Parathyroid adenoma (tissue), 2 donors: ENCODE results near the gene HMGN1.

ENCODE experiments used
- H2AFZ ChIP-seq: fragments of 300-600 bp; sonication (generic); one replicate; pipeline ENCODE4 v1.7.0; 2017; ENCODE audit warnings: antibody characterized with exemption, mild to moderate bottlenecking
- H3K27ac ChIP-seq: fragments of 300-600 bp; sonication (generic); one replicate; pipeline ENCODE4 v1.7.0; 2017
- H3K27me3 ChIP-seq: fragments of 300-600 bp; sonication (generic); one replicate; pipeline ENCODE4 v1.7.0; 2017; ENCODE audit warnings: low read length; ENCODE audit not compliant: control insufficient read depth, insufficient read depth
- H3K36me3 ChIP-seq: fragments of 300-600 bp; sonication (generic); one replicate; pipeline ENCODE4 v1.7.0; 2017; ENCODE audit warnings: low read length; ENCODE audit not compliant: control insufficient read depth, insufficient read depth
- H3K4me1 ChIP-seq: fragments of 300-600 bp; sonication (generic); one replicate; pipeline ENCODE4 v1.7.0; 2017; ENCODE audit warnings: control low read depth
- H3K4me2 ChIP-seq: fragments of 300-600 bp; sonication (generic); one replicate; pipeline ENCODE4 v1.7.0; 2017; ENCODE audit warnings: low read length
- H3K4me3 ChIP-seq: fragments of 300-600 bp; sonication (generic); one replicate; pipeline ENCODE4 v1.7.0; 2017; ENCODE audit warnings: low read depth, low read length
- H3K79me2 ChIP-seq: fragments of 300-600 bp; sonication (generic); one replicate; pipeline ENCODE4 v1.7.0; 2017; ENCODE audit warnings: control low read depth
- H3K9ac ChIP-seq: fragments of 300-600 bp; sonication (generic); one replicate; pipeline ENCODE4 v1.7.0; 2017; ENCODE audit warnings: mild to moderate bottlenecking
- H3K9me3 ChIP-seq: fragments of 300-600 bp; sonication (generic); one replicate; pipeline ENCODE4 v1.7.0; 2017; ENCODE audit warnings: low read length; ENCODE audit not compliant: control insufficient read depth
- CTCF ChIP-seq: fragments of 300-600 bp; sonication (generic); IDR thresholded peaks from one replicate; pipeline ENCODE4 v1.7.0; 2017; ENCODE audit warnings: antibody characterized with exemption, mild to moderate bottlenecking
- donor health status: primary hyperparathyroidism.

HMGN1 gene

DNA sequence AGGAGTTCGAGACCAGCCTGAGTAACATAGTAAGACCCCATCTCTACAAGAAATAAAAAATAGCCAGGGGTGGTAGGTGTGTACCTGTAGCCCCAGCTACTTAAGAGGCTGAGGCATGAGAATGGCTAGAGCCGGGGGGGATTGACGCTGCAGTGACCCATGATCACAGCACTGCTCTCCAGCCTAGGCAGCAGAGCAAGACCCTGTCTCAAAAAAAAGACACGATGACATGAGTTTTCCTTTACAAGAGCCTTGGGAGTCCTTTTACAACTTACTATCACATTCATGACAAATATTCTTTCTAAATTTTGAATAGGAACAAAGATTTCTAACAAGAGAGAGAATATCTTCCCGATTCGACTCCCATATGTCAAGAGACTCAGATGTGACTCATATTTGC, 32.2 kb downstream of the HMGN1 start:
- Histone ChIP-seq H3K27ac (no peak overlapping the region), H3K36me3 (no peaks in the 10 kb centered on the region), H3K27me3 (no peaks in the 10 kb centered on the region), H2AFZ (no peak overlapping the region), H3K9me3 (no peaks in the 10 kb centered on the region), H3K4me1 (peaks cover 4% of the 10 kb centered on the region), H3K9ac (no peak overlapping the region), H3K4me2 (no peak overlapping the region), H3K79me2 (no peaks in the 10 kb centered on the region), H3K4me3 (no peak overlapping the region)
- TF ChIP-seq CTCF = no peak

GRCh38 chr21:39315603-39316445, 33.1 kb downstream of the HMGN1 start:
- TF ChIP-seq CTCF = no peak
- Histone ChIP-seq H2AFZ (no peak overlapping the region), H3K9ac (no peak overlapping the region), H3K27ac (no peak overlapping the region), H3K79me2 (peaks cover under 1% of the 10 kb centered on the region), H3K4me2 (no peak overlapping the region), H3K9me3 (no peaks in the 10 kb centered on the region), H3K4me1 (peaks cover 6% of the 10 kb centered on the region), H3K27me3 (no peaks in the 10 kb centered on the region), H3K4me3 (no peak overlapping the region), H3K36me3 (no peaks in the 10 kb centered on the region)

- Histone ChIP-seq H3K4me1 (peaks cover 6% of the 10 kb centered on the region), H3K27me3 (no peaks in the 10 kb centered on the region), H3K27ac (peak overlapping the region; percentile 93)
Observed at GRCh38 chr21:39314143-39315027, 34.5 kb downstream of the HMGN1 start.

GRCh38 chr21:39313571-39314142, 35.2 kb downstream of the HMGN1 start, which contains the start of gene BRWD1:
BRWD1 (minus strand) TSS chr21:39313632; CDS start chr21:39313491, 141 bp downstream.
- Histone ChIP-seq H3K4me2 (peak within 1 kb of the TSS; percentile 100), H3K27me3 (no peaks in the 10 kb centered on the region), H3K9me3 (no peaks in the 10 kb centered on the region), H2AFZ (peak within 1 kb of the TSS; percentile 98), H3K4me3 (peak within 1 kb of the TSS; percentile 68), H3K27ac (peak within 1 kb of the TSS; percentile 93), H3K9ac (peak within 1 kb of the TSS; percentile 76), H3K79me2 (peaks cover 15% of the 10 kb centered on the region), H3K4me1 (peaks cover 6% of the 10 kb centered on the region), H3K36me3 (no peaks in the 10 kb centered on the region)
- TF ChIP-seq CTCF = no peak

More at GRCh38 chr21:39314143-39315027, 34.5 kb downstream of the HMGN1 start:
- TF ChIP-seq CTCF = no peak
- Histone ChIP-seq H2AFZ (peak overlapping the region; percentile 98), H3K9me3 (no peaks in the 10 kb centered on the region), H3K36me3 (no peaks in the 10 kb centered on the region), H3K79me2 (peaks cover 11% of the 10 kb centered on the region), H3K4me2 (peak overlapping the region; percentile 100), H3K9ac (peak overlapping the region; percentile 76), H3K4me3 (peak overlapping the region; percentile 67)
